Endothelial cell of umbilical vein (primary cell): Measurements from ENCODE around the gene MOB3B. TPM values are rescaled to one million over a fixed set of nuclear protein-coding genes. Genes with fewer than 3 reads are reported as not detected.
A peak's percentile ranks its signal among the peaks of the same experiment; 100 is the strongest.

Source experiments
- BruUV-seq: library from RNA; stranded (reverse); fragments of 400-500 nt; replicated peaks from 2 replicates; lab custom pipeline; 2021; lab: Mats Ljungman, UMichigan
- CTCF ChIA-PET: fragments of 300-600, 350-600 bp; sonication (Branson Sonifier 250); formaldehyde crosslinking; loops from one replicate; lab custom pipeline; 2021; ENCODE audit warnings: antibody characterized with exemption, inconsistent platforms; lab: Charles Lee
- POLR2A ChIA-PET: fragments of 300-600, 350-600 bp; sonication (Branson Sonifier 250); formaldehyde crosslinking; loops from one replicate; lab custom pipeline; 2021; ENCODE audit warnings: antibody characterized with exemption, inconsistent platforms; lab: Charles Lee
- DNase-seq: peaks from one replicate; pipeline ENCODE4 v3.0.0-alpha.2; 2011; ENCODE audit warnings: low read depth, low spot score
- FAIRE-seq: peaks from 2 replicates; lab custom pipeline; 2011; peaks lifted over from hg19 to GRCh38; lab: Jason Lieb, UNC
- H2AFZ ChIP-seq: 2 replicates; pipeline ENCODE4 v1.6.0; 2012; ENCODE audit warnings: low read depth, low read length, control low read depth, inconsistent platforms
- H3K27ac ChIP-seq: 2 replicates; pipeline ENCODE4 v1.5.1; 2011; ENCODE audit warnings: low read depth, mild to moderate bottlenecking, control low read depth, low read length, moderate library complexity; ENCODE audit not compliant: insufficient read depth
- H3K27me3 ChIP-seq, 2 experiments: 2 replicates each; pipeline versions ENCODE4 v1.6.0 to v1.6.1; 2011; ENCODE audit warnings: low read length in 2 of 2, mixed read lengths in 1 of 2; ENCODE audit not compliant: control insufficient read depth in 2 of 2, insufficient read depth in 2 of 2
- H3K36me3 ChIP-seq, 2 experiments: 2 replicates in 1 of 2; 3 replicates in 1 of 2; pipeline ENCODE4 v1.5.1; 2011; ENCODE audit warnings: low read length in 2 of 2, mild to moderate bottlenecking in 1 of 2, moderate library complexity in 1 of 2; ENCODE audit not compliant: control insufficient read depth in 2 of 2, insufficient read depth in 2 of 2; ENCODE audit errors: extremely low read depth in 1 of 2
- H3K4me1 ChIP-seq: 3 replicates; pipeline ENCODE4 v1.5.1; 2011; ENCODE audit warnings: mild to moderate bottlenecking, low read length; ENCODE audit not compliant: control insufficient read depth, insufficient read depth; ENCODE audit errors: extremely low read depth
- H3K4me2 ChIP-seq: 2 replicates; pipeline ENCODE4 v1.6.1; 2011; ENCODE audit warnings: low read length, control low read depth, mixed read lengths; ENCODE audit not compliant: insufficient read depth
- H3K4me3 ChIP-seq, 3 experiments: fragments of 200-600 bp in 1 of 3; sonication (generic), shearing (Covaris generic) in 1 of 3; replicated peaks in 1 of 3; 2 replicates each; pipeline ENCODE4 v1.5.1; 2011 to 2016; ENCODE audit warnings: control low read depth in 3 of 3, low read length in 3 of 3, mild to moderate bottlenecking in 2 of 3, inconsistent platforms in 1 of 3, low read depth in 1 of 3, moderate library complexity in 1 of 3; ENCODE audit not compliant: insufficient read depth in 1 of 3
- H3K79me2 ChIP-seq: 2 replicates; pipeline ENCODE4 v1.6.0; 2012; ENCODE audit warnings: low read length, inconsistent platforms; ENCODE audit not compliant: control insufficient read depth, insufficient read depth
- H3K9ac ChIP-seq: replicated peaks from 2 replicates; pipeline ENCODE3; 2011; ENCODE audit warnings: low read length, control low read depth; ENCODE audit not compliant: insufficient read depth; ENCODE audit errors: extremely low read depth
- H3K9me1 ChIP-seq: replicated peaks from 3 replicates; pipeline ENCODE4 v1.6.0; 2011; ENCODE audit warnings: mild to moderate bottlenecking, low read length; ENCODE audit not compliant: control insufficient read depth, insufficient read depth; ENCODE audit errors: extremely low read depth
- H3K9me3 ChIP-seq: replicated peaks from 2 replicates; pipeline ENCODE4 v1.5.1; 2012; ENCODE audit warnings: low read length, inconsistent platforms; ENCODE audit not compliant: control insufficient read depth, insufficient read depth
- H4K20me1 ChIP-seq: replicated peaks from 2 replicates; pipeline ENCODE3; 2011; ENCODE audit warnings: mild to moderate bottlenecking, low read length; ENCODE audit not compliant: control insufficient read depth, insufficient read depth; ENCODE audit errors: extremely low read depth
- EZH2 ChIP-seq: IDR thresholded peaks from 2 replicates; pipeline ENCODE4 v1.6.1; 2012; ENCODE audit warnings: borderline replicate concordance, low read depth, mild to moderate bottlenecking, moderate library complexity, low read length, inconsistent platforms; ENCODE audit not compliant: severe bottlenecking
- FOS ChIP-seq: IDR thresholded peaks from 2 replicates; pipeline ENCODE4 v1.6.1; 2011; ENCODE audit warnings: mild to moderate bottlenecking, low read length, moderate library complexity, borderline replicate concordance; ENCODE audit not compliant: insufficient read depth
- GATA2 ChIP-seq: IDR thresholded peaks from 2 replicates; pipeline ENCODE4 v1.7.0; 2011; ENCODE audit warnings: low read depth, mild to moderate bottlenecking, moderate library complexity, mixed read lengths, low read length; ENCODE audit not compliant: insufficient read length, insufficient read depth
- JUN ChIP-seq: IDR thresholded peaks from 2 replicates; pipeline ENCODE4 v1.6.1; 2011; ENCODE audit warnings: borderline replicate concordance, low read depth; ENCODE audit not compliant: insufficient read length, insufficient read depth
- MAX ChIP-seq: IDR thresholded peaks from 2 replicates; pipeline ENCODE4 v1.6.1; 2011; ENCODE audit not compliant: insufficient read depth, insufficient read length
- MYC ChIP-seq: IDR thresholded peaks from one replicate; pipeline ENCODE4 v1.6.1; 2011; ENCODE audit warnings: mild to moderate bottlenecking, low read depth, low read length
- POLR2A ChIP-seq: IDR thresholded peaks from 2 replicates; pipeline ENCODE4 v1.6.1; 2012; ENCODE audit warnings: low read depth, mild to moderate bottlenecking, control low read depth, low read length
- POLR2AphosphoS5 ChIP-seq: IDR thresholded peaks from 2 replicates; pipeline ENCODE4 v1.6.1; 2012; ENCODE audit warnings: low read depth, mild to moderate bottlenecking, control low read depth, low read length, moderate library complexity; ENCODE audit not compliant: insufficient read depth
- dilution Hi-C: fragments of 300-500 bp; cut with MboI; formaldehyde crosslinking; loops from one replicate; pipeline ENCODE4 v1.15.0; 2019; ENCODE audit warnings: low sequenced_read_pairs; ENCODE audit not compliant: extremely low pct_ligation_motif_present
- intact Hi-C: fragments of 100-400 bp; cut with micrococcal nuclease; formaldehyde crosslinking; loops from one replicate; pipeline ENCODE4 v1.10.0; 2022
- polyA plus RNA-seq, 4 experiments: library from polyadenylated mRNA; depleted of rRNA in 3 of 4; stranded (reverse) in 3 of 4; unstranded in 1 of 4; fragments of >200 nt; gene quantifications; 2 replicates each; pipeline versions ENCODE4 v1.2.1 to v1.2.3, GENCODE V29; 2011 to 2012; ENCODE audit warnings: missing spikeins in 1 of 4
- total RNA-seq: library from RNA; stranded (reverse); gene quantifications from 2 replicates; pipeline ENCODE4 v1.2.3, GENCODE V29; 2021
- TF ChIP-seq, protein P1 (sequence below), 2 donors: IDR thresholded peaks; 1 replicate in 1 of 2; 2 replicates in 1 of 2; pipeline ENCODE4 v1.5.1; 2011; ENCODE audit warnings: low read length in 2 of 2, mild to moderate bottlenecking in 2 of 2, moderate library complexity in 2 of 2, control low read depth in 1 of 2, inconsistent platforms in 1 of 2, low read depth in 1 of 2; ENCODE audit not compliant: insufficient read depth in 1 of 2; ENCODE audit errors: extremely low read depth in 1 of 2

The MOB3B gene
- total and polyA plus RNA-seq, 2 donors (not counting 3 experiments of a cell fraction or from before 2014, with no cell fraction given), result 0.03 TPM; not detected in 1

- Histone ChIP-seq H3K9ac (no peak overlapping the region), H4K20me1 (no peaks in the 10 kb centered on the region), H3K9me3 (no peaks in the 10 kb centered on the region), H3K4me2 (no peak overlapping the region), H2AFZ (no peak overlapping the region), H3K9me1 (no peaks in the 10 kb centered on the region), H3K79me2 (no peaks in the 10 kb centered on the region), H3K27ac (no peak overlapping the region), H3K27me3 (peaks cover 6 to 24% of the 10 kb centered on the region in 2 experiments), H3K4me3 (no peak overlapping the region), H3K36me3 (no peaks in the 10 kb centered on the region), H3K4me1 (no peaks in the 10 kb centered on the region)
- intact Hi-C loops (no loop called here), dilution Hi-C loops (no loop called here)
- ChIA-PET CTCF (no interaction called here), POLR2A (no interaction called here)
- no TSS peak for BruUV-seq
- FAIRE-seq (no peak), DNase-seq (no peak)
- no peak for TF ChIP-seq EZH2
- peak; percentile 22 for TF ChIP-seq MAX
Measured at GRCh38 chr9:27385606-27386322, 143.8 kb downstream of the MOB3B start.

DNA sequence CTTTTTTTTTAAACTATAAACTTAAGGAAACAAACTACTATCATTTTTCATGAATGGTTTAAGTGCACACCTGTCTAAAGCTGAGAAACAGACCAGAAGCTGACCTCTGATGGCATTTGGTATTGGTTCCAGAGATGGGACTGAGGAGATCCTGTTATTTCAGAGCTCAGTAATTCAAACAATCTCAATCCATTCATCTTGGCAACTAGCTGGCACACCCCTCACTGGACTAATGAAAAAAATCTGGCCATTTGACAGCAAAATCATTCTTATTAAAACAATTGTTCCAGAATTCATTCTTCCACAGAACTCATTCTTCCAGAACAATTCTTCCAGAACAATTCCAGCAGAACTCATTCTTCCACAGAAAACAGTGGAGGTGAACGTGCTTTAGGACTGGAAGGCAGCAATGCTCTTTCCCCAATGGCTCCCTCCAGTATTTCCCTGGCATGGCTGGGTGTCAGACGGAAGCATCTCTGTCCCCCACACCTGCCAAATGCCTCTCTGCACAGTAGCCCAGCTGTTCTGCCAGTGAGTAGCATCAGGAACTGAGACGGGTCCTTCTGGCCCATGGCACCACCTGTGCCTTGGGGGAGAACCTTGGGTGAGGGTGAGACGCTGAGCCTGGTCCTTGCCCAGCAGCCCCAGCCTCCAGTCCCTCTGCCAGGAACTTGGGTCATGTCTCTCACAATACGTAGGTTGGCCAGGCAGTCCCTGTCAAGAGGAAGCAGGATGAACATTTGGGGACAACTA, 145.2 kb downstream of the MOB3B start:
- intact Hi-C loops (no loop called here), dilution Hi-C loops (no loop called here)
- TF ChIP-seq, protein P1, sequence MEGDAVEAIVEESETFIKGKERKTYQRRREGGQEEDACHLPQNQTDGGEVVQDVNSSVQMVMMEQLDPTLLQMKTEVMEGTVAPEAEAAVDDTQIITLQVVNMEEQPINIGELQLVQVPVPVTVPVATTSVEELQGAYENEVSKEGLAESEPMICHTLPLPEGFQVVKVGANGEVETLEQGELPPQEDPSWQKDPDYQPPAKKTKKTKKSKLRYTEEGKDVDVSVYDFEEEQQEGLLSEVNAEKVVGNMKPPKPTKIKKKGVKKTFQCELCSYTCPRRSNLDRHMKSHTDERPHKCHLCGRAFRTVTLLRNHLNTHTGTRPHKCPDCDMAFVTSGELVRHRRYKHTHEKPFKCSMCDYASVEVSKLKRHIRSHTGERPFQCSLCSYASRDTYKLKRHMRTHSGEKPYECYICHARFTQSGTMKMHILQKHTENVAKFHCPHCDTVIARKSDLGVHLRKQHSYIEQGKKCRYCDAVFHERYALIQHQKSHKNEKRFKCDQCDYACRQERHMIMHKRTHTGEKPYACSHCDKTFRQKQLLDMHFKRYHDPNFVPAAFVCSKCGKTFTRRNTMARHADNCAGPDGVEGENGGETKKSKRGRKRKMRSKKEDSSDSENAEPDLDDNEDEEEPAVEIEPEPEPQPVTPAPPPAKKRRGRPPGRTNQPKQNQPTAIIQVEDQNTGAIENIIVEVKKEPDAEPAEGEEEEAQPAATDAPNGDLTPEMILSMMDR (IDR thresholded peaks at IDR 0.05; ENCODE audit: extremely low read depth in 1 of 2, insufficient read depth in 1 of 2, low read depth in 1 of 2, low read length in 2 of 2), result no peak
- TF ChIP-seq GATA2, result no peak
- TF ChIP-seq JUN, result no peak
- TF ChIP-seq MAX, result no peak
- TF ChIP-seq FOS, result no peak
- TF ChIP-seq POLR2AphosphoS5, result no peak
- no peak for TF ChIP-seq EZH2
- no peak for TF ChIP-seq MYC
- no peak for TF ChIP-seq POLR2A
- Histone ChIP-seq H3K4me1 (no peaks in the 10 kb centered on the region), H3K79me2 (no peaks in the 10 kb centered on the region), H3K9ac (no peak overlapping the region), H4K20me1 (no peaks in the 10 kb centered on the region), H3K27ac (no peak overlapping the region), H3K9me3 (no peaks in the 10 kb centered on the region), H3K9me1 (no peaks in the 10 kb centered on the region), H3K4me3 (no peak overlapping the region), H2AFZ (no peak overlapping the region), H3K4me2 (no peak overlapping the region), H3K36me3 (no peaks in the 10 kb centered on the region), H3K27me3 (peaks cover 6 to 20% of the 10 kb centered on the region in 2 experiments)
- DNase-seq, result no peak
- ChIA-PET POLR2A (no interaction called here), CTCF (interaction anchor here (0.6 kb wide), 1 partner anchor 10 kb away, joined by 3 read pairs; no protein-coding TSS in a partner anchor)
- BruUV-seq, result no TSS peak
- FAIRE-seq, result no peak
